Heart left ventricle (tissue), 16 donors: ENCODE results near the gene DEGS2. TPM values are rescaled to one million over a fixed set of nuclear protein-coding genes. Genes with fewer than 3 reads are reported as not detected.
A peak's percentile ranks its signal among the peaks of the same experiment; 100 is the strongest.

Experiments
- ATAC-seq, 4 donors: fragments of 200-7000 bp; cut with Tn5 transposase; one replicate each; pipeline ENCODE4 v1.9.1; 2020 to 2022; ENCODE audit warnings: moderate library complexity in 4 of 4, mild to moderate bottlenecking in 3 of 4, moderate number of reproducible peaks in 1 of 4
- DNase-seq, 5 donors: peaks; one replicate each; pipeline ENCODE4 v3.0.0-alpha.2; 2020
- H3K27ac ChIP-seq, 12 donors: fragments of 200-600 bp; sonication (generic) in 4 of 12; one replicate each; pipeline versions ENCODE4 v1.5.0 to v1.8.0; 2016 to 2022; ENCODE audit warnings: mild to moderate bottlenecking in 2 of 12
- H3K27me3 ChIP-seq, 9 donors: fragments of 200-600 bp; sonication (generic) in 2 of 9; one replicate each; pipeline versions ENCODE4 v1.5.1 to v1.8.0; 2016 to 2022; ENCODE audit warnings: mild to moderate bottlenecking in 3 of 9
- H3K36me3 ChIP-seq, 9 donors: fragments of 200-600 bp; sonication (generic) in 2 of 9; one replicate each; pipeline versions ENCODE4 v1.5.0 to v1.8.0; 2018 to 2022; ENCODE audit warnings: mild to moderate bottlenecking in 2 of 9
- H3K4me1 ChIP-seq, 12 donors: fragments of 200-600 bp; sonication (generic) in 4 of 12; one replicate each; pipeline versions ENCODE4 v1.5.0 to v1.8.0; 2016 to 2022; ENCODE audit warnings: mild to moderate bottlenecking in 3 of 12
- H3K4me3 ChIP-seq, 12 donors: fragments of 200-600 bp; sonication (generic) in 4 of 12; one replicate each; pipeline versions ENCODE4 v1.5.0 to v1.8.0; 2017 to 2022; ENCODE audit warnings: mild to moderate bottlenecking in 9 of 12, moderate library complexity in 4 of 12
- H3K9me3 ChIP-seq, 12 donors: fragments of 200-600 bp; sonication (generic) in 4 of 12; one replicate each; pipeline versions ENCODE4 v1.5.0 to v1.8.0; 2016 to 2022; ENCODE audit warnings: mild to moderate bottlenecking in 1 of 12
- POLR2A ChIP-seq, 2 donors: fragments of 450-650 bp; IDR thresholded peaks; one replicate each; pipeline ENCODE4 v1.6.1; 2017; ENCODE audit warnings: antibody characterized with exemption in 2 of 2, mild to moderate bottlenecking in 2 of 2, moderate library complexity in 2 of 2
- WGBS, 4 donors: extraction: QIAGEN DNeasy Blood & Tissue Kit in 2 of 4; methylation state at CpG; one replicate each; pipeline versions ENCODE4 v1.1.5 to v1.1.7; 2013 to 2018; 5-methylcytosine and 5-hydroxymethylcytosine counted together
- intact Hi-C, 10 donors: fragments of 100-400 bp; cut with DNase I; formaldehyde crosslinking; loops; one replicate each; pipeline versions ENCODE4 v1.11.1 to v1.14.2; 2022
- polyA plus RNA-seq, 2 donors: library from polyadenylated mRNA; stranded (reverse); fragments of 200-250 nt; gene quantifications; one replicate each; pipeline ENCODE4 v1.2.3, GENCODE V29; 2013
- total RNA-seq, 9 donors: library from RNA; depleted of rRNA in 2 of 9; stranded (reverse); fragments of >200 nt in 2 of 9; fragmentation: NEBNext Ultra II Directional in 3 of 9; extraction: Animal tissue kit (Norgen Biotek cat#: 25700) in 3 of 9; gene quantifications; one replicate each; pipeline versions ENCODE4 v1.1.0 to v1.2.4, GENCODE V29; 2016 to 2023
- TF ChIP-seq, protein P1 (sequence below), 12 donors: fragments of 200-600 bp; sonication (generic) in 4 of 12; IDR thresholded peaks; one replicate each; pipeline versions ENCODE4 v1.5.0 to v1.8.0; 2018 to 2022; ENCODE audit warnings: antibody characterized with exemption in 12 of 12, mild to moderate bottlenecking in 5 of 12
- donor health status: ischemic (EF 13 %, LVEDD 7.1; RV severe dilation, severe dysfunction).
- donor health status: healthy with polysubstance abuse.
- donor health status: DM: no; HTN: yes; CAD: no.
- donor health status: DM: no; HTN: no; CAD: no.
- donor health status: ischemic (EF 25% LVEDD 6.9; RV normal size, moderate dysfunction).
- donor health status: ischemic (EF 25% LVEDD 5.7; RV mildly dilated, moderate dysfunction).
- donor health status: healthy.
- donor health status: DM: yes; HTN: yes; CAD: no.
- donor health status: ischemic (EF 35%, LVEDD 5.7; RV mildly dilated, moderate dysfunction).
- donor health status: nonischemic (EF 11% LVEDD 7.7; RV severe dilation, severe dysfunction).
- donor health status: DM: yes; HTN: yes; CAD: no.
- donor health status: PGD.
- donor health status: ischemic (EF 29% LVEDD 5.4; RV normal size, mild dysfunction).
- donor health status: nonischemic (EF 23%, LVEDD 6.1; RV moderate dilation, normal function).

Gene DEGS2
- total and polyA plus RNA-seq, 11 donors = 0.08 to 0.48 (median 0.30) TPM; not detected in 7

DNA sequence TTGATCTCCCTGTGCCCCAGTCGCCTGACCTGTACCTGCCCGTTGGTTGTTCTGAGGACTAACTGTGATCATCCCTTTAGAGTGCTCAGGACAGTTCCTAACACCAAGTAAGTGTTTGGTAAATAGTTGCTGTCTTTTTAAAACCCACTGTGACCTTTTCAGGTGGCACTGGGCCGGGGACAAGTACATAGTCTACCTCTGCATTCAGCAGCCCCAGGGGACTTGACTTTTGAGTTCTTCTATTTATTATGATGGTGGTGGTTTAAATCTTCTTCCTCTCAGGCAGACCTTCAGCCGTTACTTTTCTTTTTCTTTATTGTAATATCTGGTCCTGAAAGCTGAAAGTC, 55.5 kb downstream of the DEGS2 start:
- 75 to 86% (median 82%) methylated on average over 4 of the region's 4 CpGs for WGBS, 4 donors
- ATAC-seq (no peak), DNase-seq (no peak)
- Histone ChIP-seq H3K27ac (peak overlapping the region; percentile 26 to 79 (median 58)), H3K4me1 (peaks cover 0 to 89% (median 54%) of the 10 kb centered on the region in 12 donors), H3K9me3 (no peaks in the 10 kb centered on the region), H3K4me3 (no peak overlapping the region), H3K36me3 (peaks cover 0 to 28% (median 0%) of the 10 kb centered on the region in 9 donors), H3K27me3 (no peaks in the 10 kb centered on the region)
- TF ChIP-seq, protein P1, sequence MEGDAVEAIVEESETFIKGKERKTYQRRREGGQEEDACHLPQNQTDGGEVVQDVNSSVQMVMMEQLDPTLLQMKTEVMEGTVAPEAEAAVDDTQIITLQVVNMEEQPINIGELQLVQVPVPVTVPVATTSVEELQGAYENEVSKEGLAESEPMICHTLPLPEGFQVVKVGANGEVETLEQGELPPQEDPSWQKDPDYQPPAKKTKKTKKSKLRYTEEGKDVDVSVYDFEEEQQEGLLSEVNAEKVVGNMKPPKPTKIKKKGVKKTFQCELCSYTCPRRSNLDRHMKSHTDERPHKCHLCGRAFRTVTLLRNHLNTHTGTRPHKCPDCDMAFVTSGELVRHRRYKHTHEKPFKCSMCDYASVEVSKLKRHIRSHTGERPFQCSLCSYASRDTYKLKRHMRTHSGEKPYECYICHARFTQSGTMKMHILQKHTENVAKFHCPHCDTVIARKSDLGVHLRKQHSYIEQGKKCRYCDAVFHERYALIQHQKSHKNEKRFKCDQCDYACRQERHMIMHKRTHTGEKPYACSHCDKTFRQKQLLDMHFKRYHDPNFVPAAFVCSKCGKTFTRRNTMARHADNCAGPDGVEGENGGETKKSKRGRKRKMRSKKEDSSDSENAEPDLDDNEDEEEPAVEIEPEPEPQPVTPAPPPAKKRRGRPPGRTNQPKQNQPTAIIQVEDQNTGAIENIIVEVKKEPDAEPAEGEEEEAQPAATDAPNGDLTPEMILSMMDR (IDR thresholded peaks at IDR 0.05) = no peak
- TF ChIP-seq POLR2A (IDR thresholded peaks at IDR 0.05) = no peak
- intact Hi-C loops = loop anchor here in 2 of 10 donors (10.0 kb wide), 2 partner anchors 69 to 91 kb away; no protein-coding TSS in a partner anchor

GRCh38 chr14:100103250-100104005, 56.0 kb downstream of the DEGS2 start:
- H3K27me3 ChIP-seq = no peaks in the 10 kb centered on the region
- 61 to 71% (median 69%) methylated on average over 10 of the region's 10 CpGs for WGBS, 4 donors
- intact Hi-C loops = loop anchor here in 2 of 10 donors (10.0 kb wide), 2 partner anchors 69 to 91 kb away; no protein-coding TSS in a partner anchor
- H3K36me3 ChIP-seq = peaks cover 0 to 33% (median under 1%) of the 10 kb centered on the region in 9 donors
- DNase-seq = peak in 3 of 5 donors; percentile 50 to 59 (median 56)
- ATAC-seq = peak; percentile 21 to 58 (median 41)
- H3K9me3 ChIP-seq = no peaks in the 10 kb centered on the region
- H3K4me3 ChIP-seq = peak overlapping the region in 3 of 12 donors; percentile 7 to 14 (median 11)
- peak overlapping the region; percentile 26 to 79 (median 58) for H3K27ac ChIP-seq
- H3K4me1 ChIP-seq = peaks cover 0 to 84% (median 48%) of the 10 kb centered on the region in 12 donors
- TF ChIP-seq, protein P1 (IDR thresholded peaks at IDR 0.05) = no peak
- no peak for TF ChIP-seq POLR2A (IDR thresholded peaks at IDR 0.05)

GRCh38 chr14:100102156-100102785, 57.2 kb downstream of the DEGS2 start:
- H3K4me1 ChIP-seq = peaks cover 0 to 72% (median 39%) of the 10 kb centered on the region in 12 donors
- 88 to 91% (median 90%) methylated on average over 8 of the region's 8 CpGs for WGBS, 4 donors
- no peaks in the 10 kb centered on the region for H3K27me3 ChIP-seq
- H3K36me3 ChIP-seq = peaks cover 0 to 45% (median 10%) of the 10 kb centered on the region in 9 donors
- peak overlapping the region in 10 of 12 donors; percentile 26 to 79 (median 61) for H3K27ac ChIP-seq
- no peaks in the 10 kb centered on the region for H3K9me3 ChIP-seq
- TF ChIP-seq, protein P1 (IDR thresholded peaks at IDR 0.05) = no peak
- no peak for TF ChIP-seq POLR2A (IDR thresholded peaks at IDR 0.05)
- ATAC-seq (no peak), DNase-seq (no peak)
- H3K4me3 ChIP-seq = no peak overlapping the region
- intact Hi-C loops = loop anchor here in 2 of 10 donors (10.0 kb wide), 2 partner anchors 67 to 93 kb away; no protein-coding TSS in a partner anchor
